K562 (cell line): Measurements from ENCODE around the gene PDE4D. TPM values are rescaled to one million over a fixed set of nuclear protein-coding genes. Genes with fewer than 3 reads are reported as not detected.

Experiments used
- CEBPG ChIP-seq, 3 experiments: fragments of 200-800 bp in 1 of 3; sonication (Bioruptor generic) in 1 of 3; sonication (generic) in 1 of 3; formaldehyde crosslinking in 1 of 3; IDR thresholded peaks in 2 of 3; conservative IDR thresholded peaks in 1 of 3; 2 replicates each; pipeline versions ENCODE4 v1.6.1 to v1.8.0; 2016 to 2022; ENCODE audit warnings: missing compliant biosample characterization in 2 of 3, missing genetic modification characterization in 2 of 3, mild to moderate bottlenecking in 1 of 3, missing genetic modification reagents in 1 of 3
- CHD1 ChIP-seq: fragments of 200-600 bp; sonication (generic); IDR thresholded peaks from one replicate; pipeline ENCODE4 v1.6.1; 2012; ENCODE audit warnings: mild to moderate bottlenecking, moderate library complexity, low read length, inconsistent platforms
- MTA1 ChIP-seq: fragments of 450-650 bp; IDR thresholded peaks from 2 replicates; pipeline ENCODE4 v1.6.1; 2017; ENCODE audit warnings: borderline replicate concordance
- POLR2H ChIP-seq: IDR thresholded peaks from 2 replicates; pipeline ENCODE4 v1.6.1; 2016; ENCODE audit warnings: missing genetic modification characterization, low read depth, mild to moderate bottlenecking, control low read depth, missing compliant biosample characterization, moderate library complexity
- PPARD ChIP-seq: fragments of 250-450 bp; sonication (Bioruptor Pico); IDR thresholded peaks from 2 replicates; pipeline ENCODE4 v1.8.0; 2022; ENCODE audit warnings: inconsistent platforms, mild to moderate bottlenecking, moderate library complexity
- ZFPM2 ChIP-seq: fragments of 250-450 bp; sonication (Bioruptor Pico); IDR thresholded peaks from 2 replicates; pipeline ENCODE4 v1.5.1; 2022; ENCODE audit warnings: mild to moderate bottlenecking
- ZNF311 ChIP-seq: fragments of 250-450 bp; sonication (Bioruptor Pico); IDR thresholded peaks from 2 replicates; pipeline ENCODE4 v1.4.0; 2020; ENCODE audit warnings: mild to moderate bottlenecking, moderate library complexity
- ZNF354B ChIP-seq: fragments of 250-450 bp; sonication (Bioruptor Pico); IDR thresholded peaks from 2 replicates; pipeline ENCODE4 v1.4.0; 2020
- ZNF644 ChIP-seq: fragments of 200-800 bp; sonication (Bioruptor generic); IDR thresholded peaks from 2 replicates; pipeline ENCODE4 v1.6.1; 2016; ENCODE audit warnings: low read depth, missing genetic modification characterization, missing compliant biosample characterization
- polyA plus RNA-seq, 8 experiments: library from polyadenylated mRNA; depleted of rRNA in 4 of 8; stranded (reverse) in 5 of 8; unstranded in 3 of 8; fragments of >200 nt; fragmentation: Nextera tagmentation in 2 of 8; fragmentation: Illumina TruSeq in 1 of 8; extraction: Ambion mirVana in 2 of 8; extraction: Trizol in 1 of 8; gene quantifications; 2 replicates each; pipeline versions ENCODE4 v1.2.1 to v1.2.3, GENCODE V29; 2011 to 2014; ENCODE audit warnings: inconsistent platforms in 1 of 8, missing spikeins in 1 of 8
- total RNA-seq, 7 experiments: library from RNA; depleted of rRNA in 6 of 7; stranded (reverse); fragments of >200 nt in 6 of 7; fragmentation: Illumina TruSeq in 2 of 7; extraction: Trizol in 2 of 7; gene quantifications; 2 replicates each; pipeline versions ENCODE4 v1.2.1 to v1.2.3, GENCODE V29; 2011 to 2021; ENCODE audit warnings: low replicate concordance in 1 of 7
- TF ChIP-seq, protein P1 (sequence below), 2 experiments: IDR thresholded peaks; 2 replicates each; pipeline ENCODE4 v1.6.1; 2012; ENCODE audit warnings: improper control_type of control experiment in 2 of 2, low read depth in 2 of 2, low read length in 2 of 2, borderline replicate concordance in 1 of 2
- TF ChIP-seq, protein P2 (sequence below): sonication (generic); formaldehyde crosslinking; IDR thresholded peaks from 2 replicates; pipeline ENCODE4 v1.4.0; 2020; ENCODE audit warnings: mild to moderate bottlenecking, missing genetic modification reagents
- TF ChIP-seq, protein P3 (sequence below): IDR thresholded peaks from 3 replicates; pipeline ENCODE4 v1.6.1; 2011; ENCODE audit warnings: borderline replicate concordance, mild to moderate bottlenecking; ENCODE audit not compliant: insufficient read length, insufficient read depth
- TF ChIP-seq, protein P4 (sequence below): fragments of 450-650 bp; IDR thresholded peaks from 2 replicates; pipeline ENCODE4 v1.6.1; 2014; ENCODE audit warnings: low read depth, mild to moderate bottlenecking, moderate library complexity, borderline replicate concordance

The PDE4D gene
- total and polyA plus RNA-seq, 9 of the 15 experiments (the other 6 are each of a cell fraction or from before 2014, with no cell fraction given): 0.04 to 0.46 (median 0.13) TPM

DNA sequence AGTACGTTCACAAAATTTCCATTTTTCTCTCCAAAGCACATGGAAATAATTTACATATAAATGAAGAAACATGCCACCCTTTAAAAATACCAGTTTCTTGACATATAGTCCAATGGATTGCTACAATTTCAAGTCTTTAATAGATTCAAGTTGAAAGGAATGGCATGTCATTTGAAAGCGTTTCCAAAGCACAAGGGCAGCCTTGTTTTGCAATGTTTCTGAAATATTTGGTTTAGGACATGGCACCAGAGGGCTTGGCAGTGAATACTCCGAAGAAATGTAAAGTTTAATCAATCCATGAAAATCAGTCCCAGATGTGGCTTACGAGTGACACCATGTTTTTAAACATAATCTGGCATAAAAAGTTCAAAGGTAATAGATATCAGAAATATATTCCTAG is 333.7 kb downstream of the PDE4D start (continued):
- TF ChIP-seq, protein P1, sequence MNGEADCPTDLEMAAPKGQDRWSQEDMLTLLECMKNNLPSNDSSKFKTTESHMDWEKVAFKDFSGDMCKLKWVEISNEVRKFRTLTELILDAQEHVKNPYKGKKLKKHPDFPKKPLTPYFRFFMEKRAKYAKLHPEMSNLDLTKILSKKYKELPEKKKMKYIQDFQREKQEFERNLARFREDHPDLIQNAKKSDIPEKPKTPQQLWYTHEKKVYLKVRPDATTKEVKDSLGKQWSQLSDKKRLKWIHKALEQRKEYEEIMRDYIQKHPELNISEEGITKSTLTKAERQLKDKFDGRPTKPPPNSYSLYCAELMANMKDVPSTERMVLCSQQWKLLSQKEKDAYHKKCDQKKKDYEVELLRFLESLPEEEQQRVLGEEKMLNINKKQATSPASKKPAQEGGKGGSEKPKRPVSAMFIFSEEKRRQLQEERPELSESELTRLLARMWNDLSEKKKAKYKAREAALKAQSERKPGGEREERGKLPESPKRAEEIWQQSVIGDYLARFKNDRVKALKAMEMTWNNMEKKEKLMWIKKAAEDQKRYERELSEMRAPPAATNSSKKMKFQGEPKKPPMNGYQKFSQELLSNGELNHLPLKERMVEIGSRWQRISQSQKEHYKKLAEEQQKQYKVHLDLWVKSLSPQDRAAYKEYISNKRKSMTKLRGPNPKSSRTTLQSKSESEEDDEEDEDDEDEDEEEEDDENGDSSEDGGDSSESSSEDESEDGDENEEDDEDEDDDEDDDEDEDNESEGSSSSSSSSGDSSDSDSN (IDR thresholded peaks at IDR 0.05; ENCODE audit: borderline replicate concordance in 1 of 2, low read depth in 2 of 2, low read length in 2 of 2): no peak
- TF ChIP-seq, protein P2, sequence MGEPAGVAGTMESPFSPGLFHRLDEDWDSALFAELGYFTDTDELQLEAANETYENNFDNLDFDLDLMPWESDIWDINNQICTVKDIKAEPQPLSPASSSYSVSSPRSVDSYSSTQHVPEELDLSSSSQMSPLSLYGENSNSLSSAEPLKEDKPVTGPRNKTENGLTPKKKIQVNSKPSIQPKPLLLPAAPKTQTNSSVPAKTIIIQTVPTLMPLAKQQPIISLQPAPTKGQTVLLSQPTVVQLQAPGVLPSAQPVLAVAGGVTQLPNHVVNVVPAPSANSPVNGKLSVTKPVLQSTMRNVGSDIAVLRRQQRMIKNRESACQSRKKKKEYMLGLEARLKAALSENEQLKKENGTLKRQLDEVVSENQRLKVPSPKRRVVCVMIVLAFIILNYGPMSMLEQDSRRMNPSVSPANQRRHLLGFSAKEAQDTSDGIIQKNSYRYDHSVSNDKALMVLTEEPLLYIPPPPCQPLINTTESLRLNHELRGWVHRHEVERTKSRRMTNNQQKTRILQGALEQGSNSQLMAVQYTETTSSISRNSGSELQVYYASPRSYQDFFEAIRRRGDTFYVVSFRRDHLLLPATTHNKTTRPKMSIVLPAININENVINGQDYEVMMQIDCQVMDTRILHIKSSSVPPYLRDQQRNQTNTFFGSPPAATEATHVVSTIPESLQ: no peak
- TF ChIP-seq MTA1: no peak
- no peak for TF ChIP-seq PPARD (CRISPR knock-in tag)
- TF ChIP-seq ZNF311: no peak
- no peak for TF ChIP-seq ZFPM2 (CRISPR knock-in tag)
- no peak for TF ChIP-seq CHD1
- TF ChIP-seq, protein P3, sequence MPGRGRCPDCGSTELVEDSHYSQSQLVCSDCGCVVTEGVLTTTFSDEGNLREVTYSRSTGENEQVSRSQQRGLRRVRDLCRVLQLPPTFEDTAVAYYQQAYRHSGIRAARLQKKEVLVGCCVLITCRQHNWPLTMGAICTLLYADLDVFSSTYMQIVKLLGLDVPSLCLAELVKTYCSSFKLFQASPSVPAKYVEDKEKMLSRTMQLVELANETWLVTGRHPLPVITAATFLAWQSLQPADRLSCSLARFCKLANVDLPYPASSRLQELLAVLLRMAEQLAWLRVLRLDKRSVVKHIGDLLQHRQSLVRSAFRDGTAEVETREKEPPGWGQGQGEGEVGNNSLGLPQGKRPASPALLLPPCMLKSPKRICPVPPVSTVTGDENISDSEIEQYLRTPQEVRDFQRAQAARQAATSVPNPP: no peak
- TF ChIP-seq, protein P4, sequence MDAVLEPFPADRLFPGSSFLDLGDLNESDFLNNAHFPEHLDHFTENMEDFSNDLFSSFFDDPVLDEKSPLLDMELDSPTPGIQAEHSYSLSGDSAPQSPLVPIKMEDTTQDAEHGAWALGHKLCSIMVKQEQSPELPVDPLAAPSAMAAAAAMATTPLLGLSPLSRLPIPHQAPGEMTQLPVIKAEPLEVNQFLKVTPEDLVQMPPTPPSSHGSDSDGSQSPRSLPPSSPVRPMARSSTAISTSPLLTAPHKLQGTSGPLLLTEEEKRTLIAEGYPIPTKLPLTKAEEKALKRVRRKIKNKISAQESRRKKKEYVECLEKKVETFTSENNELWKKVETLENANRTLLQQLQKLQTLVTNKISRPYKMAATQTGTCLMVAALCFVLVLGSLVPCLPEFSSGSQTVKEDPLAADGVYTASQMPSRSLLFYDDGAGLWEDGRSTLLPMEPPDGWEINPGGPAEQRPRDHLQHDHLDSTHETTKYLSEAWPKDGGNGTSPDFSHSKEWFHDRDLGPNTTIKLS: no peak
- TF ChIP-seq CEBPG (CRISPR knock-in tag; IDR thresholded peaks at IDR 0.05): no peak
- no peak for TF ChIP-seq CEBPG (tag; conservative IDR thresholded peaks at IDR 0.05 in 1 of 2, IDR thresholded peaks at IDR 0.05 in 1 of 2)
- no peak for TF ChIP-seq POLR2H (tag)
- no peak for TF ChIP-seq ZNF644 (tag)
- TF ChIP-seq ZNF354B (CRISPR knock-in tag): no peak
